ENCODE data around the gene AFAP1. TPM values are rescaled to one million over a fixed set of nuclear protein-coding genes. Genes with fewer than 3 reads are reported as not detected.

AFAP1 gene
- total and polyA plus RNA-seq, 2 donors (not counting 1 experiment from before 2014, with no cell fraction given), result 0.03 to 0.44 TPM

DNA sequence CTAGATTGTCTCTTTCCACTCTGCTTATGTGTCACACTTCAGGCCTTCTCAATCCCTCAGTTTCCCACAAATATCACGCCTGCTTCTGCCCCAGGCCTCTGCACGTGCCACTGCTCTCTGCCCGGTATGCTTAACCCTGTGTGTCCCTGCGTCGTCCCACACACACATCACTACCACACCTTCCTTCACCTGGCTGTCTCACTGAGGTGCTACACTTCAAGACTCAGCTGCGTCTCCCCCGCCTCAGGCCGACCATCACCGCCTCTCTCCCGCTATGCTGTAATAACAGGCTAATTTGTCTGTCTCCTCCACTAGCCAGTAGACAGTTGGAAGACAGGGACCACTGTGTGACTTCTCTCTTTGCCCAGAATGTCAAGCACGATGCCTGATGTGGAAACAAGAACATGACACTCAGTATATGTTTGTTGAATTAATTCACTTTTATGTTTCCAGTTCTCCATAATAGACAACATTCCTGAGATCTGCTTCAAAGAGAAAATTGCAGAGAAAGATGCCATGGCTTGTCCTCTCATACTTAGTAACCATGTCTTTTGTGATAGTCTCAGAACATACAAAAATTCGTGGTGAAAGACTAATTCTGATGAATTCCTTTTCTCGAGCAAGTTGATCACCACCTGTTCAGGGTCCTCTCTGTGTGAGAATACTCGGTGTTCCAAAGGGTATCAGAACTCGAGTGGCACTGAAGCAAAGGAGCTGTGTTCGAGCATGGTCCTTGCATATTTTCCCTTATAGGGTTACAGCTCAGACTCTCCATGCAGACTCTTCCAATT, 54.2 kb downstream of the AFAP1 start:
- Histone ChIP-seq H2AFZ (ENCODE audit: insufficient read depth, low read depth, low read length, poor library complexity, severe bottlenecking) (no peak overlapping the region), H3K4me2 (replicated peaks; ENCODE audit: low read depth, low read length, poor library complexity, severe bottlenecking) (no peak overlapping the region), H3K9me3 (ENCODE audit: control extremely low read depth in 1 of 3, control insufficient read depth in 2 of 3, insufficient read depth in 1 of 3, low read length in 2 of 3) (peaks cover 0 to 13% (median 6%) of the 10 kb centered on the region in 3 donors), H3K9ac (ENCODE audit: low read length) (no peak overlapping the region), H3K27ac (ENCODE audit: low read length in 2 of 2) (no peak overlapping the region), H3K4me3 (ENCODE audit: control extremely low read depth in 1 of 5, extremely low read depth in 1 of 5, insufficient read depth in 1 of 5, low read depth in 2 of 5, low read length in 4 of 5) (no peak overlapping the region), H3K27me3 (replicated peaks in 1 of 4; ENCODE audit: control extremely low read depth in 1 of 4, control insufficient read depth in 3 of 4, insufficient read depth in 4 of 4, low read length in 3 of 4) (no peaks in the 10 kb centered on the region), H3K79me2 (ENCODE audit: control insufficient read depth, insufficient read depth, low read length) (no peaks in the 10 kb centered on the region), H4K20me1 (ENCODE audit: control insufficient read depth, insufficient read depth, low read length, poor library complexity, severe bottlenecking) (no peaks in the 10 kb centered on the region), H3K4me1 (ENCODE audit: control insufficient read depth in 2 of 2, insufficient read depth in 2 of 2, low read length in 2 of 2) (no peaks in the 10 kb centered on the region), H3K36me3 (replicated peaks in 1 of 2; ENCODE audit: control extremely low read depth in 1 of 2, control insufficient read depth in 1 of 2, extremely low read depth in 1 of 2, insufficient read depth in 2 of 2, low read length in 1 of 2) (no peaks in the 10 kb centered on the region)
- Mint-ChIP-seq H3K9me3 (ENCODE audit: insufficient read depth) (peaks cover 6% of the 10 kb centered on the region), H3K27ac (no peak overlapping the region), H3K4me1 (no peaks in the 10 kb centered on the region), H3K4me3 (no peak overlapping the region), H3K27me3 (peaks cover 22% of the 10 kb centered on the region)
- 88% methylated on average over 15 of the region's 16 CpGs for WGBS (ENCODE audit: insufficient coverage)
- CTCF ChIA-PET, result no interaction called here
- POLR2A ChIA-PET, result no interaction called here
- intact Hi-C loops (cut with micrococcal nuclease), result no loop called here
- TF ChIP-seq EZH2 (IDR thresholded peaks at IDR 0.05; ENCODE audit: borderline replicate concordance, insufficient read depth, low read depth, low read length, poor library complexity, severe bottlenecking), result no peak
- TF ChIP-seq, protein P1, sequence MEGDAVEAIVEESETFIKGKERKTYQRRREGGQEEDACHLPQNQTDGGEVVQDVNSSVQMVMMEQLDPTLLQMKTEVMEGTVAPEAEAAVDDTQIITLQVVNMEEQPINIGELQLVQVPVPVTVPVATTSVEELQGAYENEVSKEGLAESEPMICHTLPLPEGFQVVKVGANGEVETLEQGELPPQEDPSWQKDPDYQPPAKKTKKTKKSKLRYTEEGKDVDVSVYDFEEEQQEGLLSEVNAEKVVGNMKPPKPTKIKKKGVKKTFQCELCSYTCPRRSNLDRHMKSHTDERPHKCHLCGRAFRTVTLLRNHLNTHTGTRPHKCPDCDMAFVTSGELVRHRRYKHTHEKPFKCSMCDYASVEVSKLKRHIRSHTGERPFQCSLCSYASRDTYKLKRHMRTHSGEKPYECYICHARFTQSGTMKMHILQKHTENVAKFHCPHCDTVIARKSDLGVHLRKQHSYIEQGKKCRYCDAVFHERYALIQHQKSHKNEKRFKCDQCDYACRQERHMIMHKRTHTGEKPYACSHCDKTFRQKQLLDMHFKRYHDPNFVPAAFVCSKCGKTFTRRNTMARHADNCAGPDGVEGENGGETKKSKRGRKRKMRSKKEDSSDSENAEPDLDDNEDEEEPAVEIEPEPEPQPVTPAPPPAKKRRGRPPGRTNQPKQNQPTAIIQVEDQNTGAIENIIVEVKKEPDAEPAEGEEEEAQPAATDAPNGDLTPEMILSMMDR (IDR thresholded peaks at IDR 0.05), result no peak
- ATAC-seq (ENCODE audit: low read depth) (no peak), DNase-seq (no peak)

DNA sequence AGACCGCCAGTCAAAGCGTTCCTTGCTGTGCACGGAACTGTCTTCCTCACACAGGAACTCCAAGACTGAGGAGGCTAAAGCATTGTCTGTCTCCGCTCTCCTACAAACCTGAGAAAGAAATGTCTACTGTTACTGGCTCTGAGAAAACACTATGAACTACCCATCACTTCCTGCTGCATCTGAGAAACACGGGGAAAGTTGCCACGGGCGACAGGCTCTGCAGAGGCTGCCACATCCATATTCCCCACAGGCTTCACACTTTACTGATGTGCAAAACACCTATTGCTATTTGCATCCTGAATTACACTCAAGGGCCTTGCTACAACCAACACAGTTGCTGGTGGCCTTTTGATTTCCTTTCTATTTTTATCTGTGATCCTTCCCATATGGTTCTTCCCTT, 59.0 kb downstream of the AFAP1 start:
- H3K9me3 ChIP-seq (ENCODE audit: control extremely low read depth in 1 of 3, control insufficient read depth in 2 of 3, insufficient read depth in 1 of 3, low read length in 2 of 3), result no peaks in the 10 kb centered on the region
- no peak overlapping the region for H3K27ac ChIP-seq (ENCODE audit: low read length in 2 of 2)
- intact Hi-C loops (cut with micrococcal nuclease), result no loop called here
- no peak overlapping the region for H3K4me2 ChIP-seq (replicated peaks; ENCODE audit: low read depth, low read length, poor library complexity, severe bottlenecking)
- H3K27me3 ChIP-seq (replicated peaks in 1 of 4; ENCODE audit: control extremely low read depth in 1 of 4, control insufficient read depth in 3 of 4, insufficient read depth in 4 of 4, low read length in 3 of 4), result no peaks in the 10 kb centered on the region
- POLR2A ChIA-PET, result no interaction called here
- DNase-seq (no peak), ATAC-seq (ENCODE audit: low read depth) (no peak)
- no peaks in the 10 kb centered on the region for H3K4me1 ChIP-seq (ENCODE audit: control insufficient read depth in 2 of 2, insufficient read depth in 2 of 2, low read length in 2 of 2)
- H3K36me3 ChIP-seq (replicated peaks in 1 of 2; ENCODE audit: control extremely low read depth in 1 of 2, control insufficient read depth in 1 of 2, extremely low read depth in 1 of 2, insufficient read depth in 2 of 2, low read length in 1 of 2), result no peaks in the 10 kb centered on the region
- Mint-ChIP-seq H3K27me3 (peaks cover 31% of the 10 kb centered on the region), H3K27ac (no peak overlapping the region), H3K4me1 (no peaks in the 10 kb centered on the region), H3K9me3 (ENCODE audit: insufficient read depth) (no peaks in the 10 kb centered on the region), H3K4me3 (no peak overlapping the region)
- no peak overlapping the region for H3K9ac ChIP-seq (ENCODE audit: low read length)
- CTCF ChIA-PET, result no interaction called here
- TF ChIP-seq EZH2 (IDR thresholded peaks at IDR 0.05; ENCODE audit: borderline replicate concordance, insufficient read depth, low read depth, low read length, poor library complexity, severe bottlenecking), result no peak
- TF ChIP-seq, protein P1 (IDR thresholded peaks at IDR 0.05), result no peak
- H4K20me1 ChIP-seq (ENCODE audit: control insufficient read depth, insufficient read depth, low read length, poor library complexity, severe bottlenecking), result no peaks in the 10 kb centered on the region
- no peak overlapping the region for H3K4me3 ChIP-seq (ENCODE audit: control extremely low read depth in 1 of 5, extremely low read depth in 1 of 5, insufficient read depth in 1 of 5, low read depth in 2 of 5, low read length in 4 of 5)
- 74% methylated on average over 6 of the region's 7 CpGs for WGBS (ENCODE audit: insufficient coverage)
- no peaks in the 10 kb centered on the region for H3K79me2 ChIP-seq (ENCODE audit: control insufficient read depth, insufficient read depth, low read length)
- H2AFZ ChIP-seq (ENCODE audit: insufficient read depth, low read depth, low read length, poor library complexity, severe bottlenecking), result no peak overlapping the region

All from B cell (primary cell).